Vagina (tissue), 2 donors: ENCODE data around the gene MGAT5. TPM values are rescaled to one million over a fixed set of nuclear protein-coding genes. Genes with fewer than 3 reads are reported as not detected.

Experiments used
- DNase-seq, 2 donors: peaks; one replicate each; pipeline ENCODE4 v3.0.0-alpha.2; 2017; ENCODE audit errors: extremely low spot score in 2 of 2
- H3K27ac ChIP-seq: fragments of 200-600 bp; sonication (generic); one replicate; pipeline ENCODE4 v1.5.1; 2019
- H3K27me3 ChIP-seq: fragments of 200-600 bp; sonication (generic); one replicate; pipeline ENCODE4 v1.5.1; 2019
- H3K36me3 ChIP-seq, 2 donors: fragments of 200-600 bp; sonication (generic); one replicate each; pipeline ENCODE4 v1.5.1; 2017 to 2019
- H3K4me1 ChIP-seq: fragments of 200-600 bp; sonication (generic); one replicate; pipeline ENCODE4 v1.5.1; 2019
- H3K4me3 ChIP-seq, 2 donors: fragments of 200-600 bp; sonication (generic); 1 replicate in 1 of 2; 2 replicates in 1 of 2; pipeline ENCODE4 v1.5.1; 2016 to 2019
- H3K9me3 ChIP-seq: fragments of 200-600 bp; sonication (generic); one replicate; pipeline ENCODE4 v1.5.1; 2019
- POLR2A ChIP-seq, 2 donors: fragments of 450-650 bp; IDR thresholded peaks; one replicate each; pipeline ENCODE4 v1.6.1; 2017; ENCODE audit warnings: antibody characterized with exemption in 2 of 2, mild to moderate bottlenecking in 2 of 2, moderate library complexity in 2 of 2
- POLR2AphosphoS5 ChIP-seq, 2 donors: sonication (generic); formaldehyde crosslinking; IDR thresholded peaks; one replicate each; pipeline ENCODE4 v1.9.0; 2017; ENCODE audit warnings: antibody characterized with exemption in 2 of 2, mild to moderate bottlenecking in 2 of 2, low read depth in 1 of 2; ENCODE audit not compliant: insufficient read depth in 1 of 2
- intact Hi-C: fragments of 100-400 bp; cut with DNase I; formaldehyde crosslinking; loops from one replicate; pipeline ENCODE4 v1.15.1; 2023
- total RNA-seq: library from RNA; depleted of rRNA; stranded (reverse); fragments of >200 nt; gene quantifications from one replicate; pipeline ENCODE4 v1.2.3, GENCODE V29; 2016
- TF ChIP-seq, protein P1 (sequence below), 3 experiments: fragments of 450-650 bp in 2 of 3; fragments of 200-600 bp in 1 of 3; sonication (generic) in 1 of 3; IDR thresholded peaks; one replicate each; pipeline ENCODE4 v1.5.1; 2017 to 2019; ENCODE audit warnings: antibody characterized with exemption in 3 of 3, mild to moderate bottlenecking in 2 of 3, moderate library complexity in 2 of 3

MGAT5 gene
- total RNA-seq, 1 donor from 2014 or later: 16.7 TPM

DNA sequence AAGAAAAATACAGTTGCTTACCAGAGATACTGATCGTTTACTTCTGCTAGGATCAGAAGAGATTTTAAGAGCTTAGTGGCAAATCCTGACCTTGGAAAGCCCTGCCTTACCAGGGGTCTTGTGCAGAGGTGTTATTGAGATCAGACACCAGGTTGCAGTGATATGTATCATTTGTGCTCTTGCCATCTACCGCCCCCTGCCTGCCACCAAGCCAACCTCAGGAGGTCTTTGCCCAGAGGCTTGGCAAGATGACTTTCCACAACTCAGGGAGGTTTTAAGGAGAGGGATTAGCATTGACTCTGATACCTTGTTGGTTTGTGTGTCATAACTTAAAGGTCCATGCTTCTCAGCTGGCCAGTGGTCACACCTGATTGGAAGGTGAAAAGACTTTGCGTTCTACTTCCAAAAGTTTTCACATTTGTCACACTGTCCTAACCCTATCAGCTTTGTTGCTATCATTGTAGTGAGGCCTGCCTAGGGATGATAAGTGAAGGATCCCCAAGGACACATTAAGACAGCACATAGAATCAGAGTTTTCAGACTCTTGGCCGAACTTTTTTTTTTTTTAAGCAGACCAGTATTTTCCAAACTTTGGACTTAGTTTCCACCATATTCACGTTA lies 46.2 kb upstream of the MGAT5 start:
- intact Hi-C loops: no loop called here
- TF ChIP-seq POLR2A (IDR thresholded peaks at IDR 0.05): no peak
- TF ChIP-seq, protein P1, sequence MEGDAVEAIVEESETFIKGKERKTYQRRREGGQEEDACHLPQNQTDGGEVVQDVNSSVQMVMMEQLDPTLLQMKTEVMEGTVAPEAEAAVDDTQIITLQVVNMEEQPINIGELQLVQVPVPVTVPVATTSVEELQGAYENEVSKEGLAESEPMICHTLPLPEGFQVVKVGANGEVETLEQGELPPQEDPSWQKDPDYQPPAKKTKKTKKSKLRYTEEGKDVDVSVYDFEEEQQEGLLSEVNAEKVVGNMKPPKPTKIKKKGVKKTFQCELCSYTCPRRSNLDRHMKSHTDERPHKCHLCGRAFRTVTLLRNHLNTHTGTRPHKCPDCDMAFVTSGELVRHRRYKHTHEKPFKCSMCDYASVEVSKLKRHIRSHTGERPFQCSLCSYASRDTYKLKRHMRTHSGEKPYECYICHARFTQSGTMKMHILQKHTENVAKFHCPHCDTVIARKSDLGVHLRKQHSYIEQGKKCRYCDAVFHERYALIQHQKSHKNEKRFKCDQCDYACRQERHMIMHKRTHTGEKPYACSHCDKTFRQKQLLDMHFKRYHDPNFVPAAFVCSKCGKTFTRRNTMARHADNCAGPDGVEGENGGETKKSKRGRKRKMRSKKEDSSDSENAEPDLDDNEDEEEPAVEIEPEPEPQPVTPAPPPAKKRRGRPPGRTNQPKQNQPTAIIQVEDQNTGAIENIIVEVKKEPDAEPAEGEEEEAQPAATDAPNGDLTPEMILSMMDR (IDR thresholded peaks at IDR 0.05): peak in 2 of 3 experiments; percentile 40 to 43
- Histone ChIP-seq H3K27ac (no peak overlapping the region), H3K36me3 (no peaks in the 10 kb centered on the region), H3K9me3 (no peaks in the 10 kb centered on the region), H3K27me3 (no peaks in the 10 kb centered on the region), H3K4me3 (no peak overlapping the region), H3K4me1 (peaks cover 18% of the 10 kb centered on the region)
- DNase-seq: no peak

DNA sequence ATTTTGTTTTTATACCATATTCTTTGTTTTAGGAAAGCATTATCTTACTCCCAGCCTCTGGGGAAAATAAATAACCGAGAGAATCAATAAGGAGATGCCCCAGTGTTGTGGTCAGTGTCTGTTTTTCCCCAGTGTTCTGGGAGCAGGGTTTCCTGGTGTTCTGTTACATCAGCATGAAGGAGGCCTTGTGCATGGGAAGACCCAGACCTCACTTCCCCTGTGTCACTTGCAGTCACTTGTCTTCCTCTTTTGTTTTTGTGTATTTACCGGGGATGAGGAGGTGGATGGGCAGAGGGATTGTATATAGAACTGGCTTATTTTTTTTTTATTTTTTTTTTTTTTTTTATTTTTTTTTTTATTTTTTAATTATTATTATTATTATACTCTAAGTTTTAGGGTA lies 45.0 kb upstream of the MGAT5 start:
- intact Hi-C loops: no loop called here
- H3K27ac ChIP-seq: no peak overlapping the region
- no peak overlapping the region for H3K4me3 ChIP-seq

GRCh38 chr2:134212746-134213145 lies 41.1 kb upstream of the MGAT5 start:
- H3K4me3 ChIP-seq: no peak overlapping the region
- DNase-seq: no peak
- TF ChIP-seq, protein P1 (IDR thresholded peaks at IDR 0.05): no peak
- TF ChIP-seq POLR2A (IDR thresholded peaks at IDR 0.05) (no peak), POLR2AphosphoS5 (IDR thresholded peaks at IDR 0.05; ENCODE audit: insufficient read depth in 1 of 2, low read depth in 1 of 2) (no peak)
- peaks cover 7% of the 10 kb centered on the region for H3K4me1 ChIP-seq
- H3K27ac ChIP-seq: no peak overlapping the region
- no peaks in the 10 kb centered on the region for H3K27me3 ChIP-seq
- H3K9me3 ChIP-seq: no peaks in the 10 kb centered on the region
- no peaks in the 10 kb centered on the region for H3K36me3 ChIP-seq
- intact Hi-C loops: no loop called here

More for the DNA sequence above, 45.0 kb upstream of the MGAT5 start:
- Histone ChIP-seq H3K27me3 (no peaks in the 10 kb centered on the region), H3K36me3 (no peaks in the 10 kb centered on the region), H3K9me3 (no peaks in the 10 kb centered on the region), H3K4me1 (peaks cover 16% of the 10 kb centered on the region)
- no peak for DNase-seq
- no peak for TF ChIP-seq POLR2A (IDR thresholded peaks at IDR 0.05)
- TF ChIP-seq, protein P1 (IDR thresholded peaks at IDR 0.05): no peak
- no peak for TF ChIP-seq POLR2AphosphoS5 (IDR thresholded peaks at IDR 0.05; ENCODE audit: insufficient read depth in 1 of 2, low read depth in 1 of 2)

- Histone ChIP-seq H3K4me1 (peaks cover 14% of the 10 kb centered on the region), H3K9me3 (no peaks in the 10 kb centered on the region), H3K27ac (no peak overlapping the region), H3K4me3 (no peak overlapping the region), H3K36me3 (no peaks in the 10 kb centered on the region), H3K27me3 (no peaks in the 10 kb centered on the region)
- TF ChIP-seq POLR2A (IDR thresholded peaks at IDR 0.05) (no peak), POLR2AphosphoS5 (IDR thresholded peaks at IDR 0.05; ENCODE audit: insufficient read depth in 1 of 2, low read depth in 1 of 2) (no peak)
- TF ChIP-seq, protein P1 (IDR thresholded peaks at IDR 0.05): no peak
- DNase-seq: no peak
- intact Hi-C loops: no loop called here
These were observed 37.6 kb upstream of the MGAT5 start for GRCh38 chr2:134216152-134216829.

DNA sequence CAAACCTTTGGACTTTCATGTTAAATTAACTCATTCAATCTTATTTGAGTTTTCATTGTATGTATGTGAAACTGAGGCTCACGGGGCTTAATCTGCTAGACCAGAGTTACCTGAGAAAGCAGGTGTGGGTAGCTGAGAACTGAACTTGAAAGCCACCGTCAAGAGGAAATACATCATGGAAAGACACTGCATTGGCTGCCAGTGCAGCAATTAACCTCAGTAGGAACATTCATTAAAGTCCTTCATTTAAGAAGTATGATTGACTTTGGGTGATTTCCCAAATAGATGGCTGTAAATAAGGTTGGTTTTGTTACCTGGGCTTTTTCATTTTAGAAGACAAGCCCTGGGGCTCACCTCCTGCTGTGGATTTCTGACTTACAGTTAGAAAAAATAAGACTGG lies 36.5 kb upstream of the MGAT5 start:
- Histone ChIP-seq H3K27ac (no peak overlapping the region), H3K4me3 (no peak overlapping the region), H3K36me3 (no peaks in the 10 kb centered on the region), H3K9me3 (no peaks in the 10 kb centered on the region), H3K27me3 (no peaks in the 10 kb centered on the region), H3K4me1 (peaks cover 14% of the 10 kb centered on the region)
- DNase-seq: no peak
- no peak for TF ChIP-seq POLR2A (IDR thresholded peaks at IDR 0.05)
- TF ChIP-seq, protein P1 (IDR thresholded peaks at IDR 0.05): no peak
- no peak for TF ChIP-seq POLR2AphosphoS5 (IDR thresholded peaks at IDR 0.05; ENCODE audit: insufficient read depth in 1 of 2, low read depth in 1 of 2)
- intact Hi-C loops: no loop called here
